GM21528 (cell line): ENCODE measurements around the gene TMEM59.

ENCODE experiments used
- ATAC-seq: cut with Tn5 transposase; IDR thresholded peaks from one replicate; pipeline ENCODE4 v1.9.1; 2021; ENCODE audit warnings: mild to moderate bottlenecking, moderate library complexity; ENCODE audit not compliant: unreplicated experiment, low FRiP score

TMEM59 gene

GRCh38 chr1:53992085-53992874 lies 60.7 kb downstream of the TMEM59 start:
- ATAC-seq, result no peak

GRCh38 chr1:53987880-53988279 lies 65.1 kb downstream of the TMEM59 start:
- no peak for ATAC-seq

DNA sequence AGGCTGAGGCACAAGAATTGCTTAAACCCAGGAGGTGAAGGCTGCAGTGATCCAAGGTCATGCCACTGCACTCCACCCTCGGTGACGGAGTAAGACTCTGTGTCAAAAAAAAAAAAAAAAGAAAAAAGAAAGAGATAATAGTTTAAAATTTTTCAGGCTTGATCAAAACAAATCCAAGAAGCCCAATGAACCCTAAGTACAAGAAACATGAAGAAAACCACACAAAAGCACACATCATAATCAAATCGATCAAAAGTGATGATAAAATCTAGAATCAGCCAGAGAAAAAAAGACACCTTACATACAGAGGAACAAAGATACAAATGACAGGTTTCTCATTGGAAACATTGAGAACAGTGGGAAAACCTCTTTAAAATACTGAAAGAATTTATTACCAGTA lies 66.5 kb downstream of the TMEM59 start:
- no peak for ATAC-seq

GRCh38 chr1:53984726-53985125 lies 68.3 kb downstream of the TMEM59 start:
- ATAC-seq, result no peak

- no peak for ATAC-seq
Observed at GRCh38 chr1:53982763-53983104, 70.3 kb downstream of the TMEM59 start.

DNA sequence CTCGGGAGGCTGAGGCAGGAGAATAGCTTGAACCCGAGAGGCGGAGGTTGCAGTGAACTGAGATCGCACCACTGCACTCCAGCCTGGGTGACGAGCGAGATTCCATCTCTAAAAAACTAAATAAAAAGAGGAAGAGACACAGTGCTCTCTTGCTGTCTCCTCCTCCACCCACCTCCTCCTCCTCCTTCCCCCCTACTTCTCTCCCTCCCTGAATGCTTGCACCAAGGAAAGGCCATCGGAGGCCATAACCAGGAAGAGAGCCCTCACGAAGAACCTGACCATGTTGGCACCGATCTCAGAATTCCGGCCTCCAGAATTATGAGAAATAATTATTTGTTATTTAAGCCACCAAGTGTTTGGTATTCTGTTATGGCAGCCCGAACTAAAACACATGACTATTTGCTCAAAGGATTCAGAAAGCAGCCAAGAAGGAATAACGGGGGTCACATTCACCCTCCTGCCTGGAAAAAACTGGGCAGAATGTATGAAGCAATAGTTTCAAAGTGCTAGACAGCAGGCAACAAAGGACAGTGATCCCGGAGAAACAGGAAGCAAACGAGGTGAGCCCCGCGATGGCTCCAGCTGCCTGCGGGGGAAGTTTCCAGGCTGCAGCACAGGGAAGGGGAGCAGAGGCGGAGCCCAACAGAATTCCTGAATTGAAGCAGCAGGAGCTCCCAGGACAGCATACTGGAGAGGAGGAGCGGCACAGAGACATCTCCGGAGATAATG lies 70.8 kb downstream of the TMEM59 start:
- ATAC-seq, result no peak

GRCh38 chr1:53981220-53981619 lies 71.8 kb downstream of the TMEM59 start:
- ATAC-seq, result no peak

DNA sequence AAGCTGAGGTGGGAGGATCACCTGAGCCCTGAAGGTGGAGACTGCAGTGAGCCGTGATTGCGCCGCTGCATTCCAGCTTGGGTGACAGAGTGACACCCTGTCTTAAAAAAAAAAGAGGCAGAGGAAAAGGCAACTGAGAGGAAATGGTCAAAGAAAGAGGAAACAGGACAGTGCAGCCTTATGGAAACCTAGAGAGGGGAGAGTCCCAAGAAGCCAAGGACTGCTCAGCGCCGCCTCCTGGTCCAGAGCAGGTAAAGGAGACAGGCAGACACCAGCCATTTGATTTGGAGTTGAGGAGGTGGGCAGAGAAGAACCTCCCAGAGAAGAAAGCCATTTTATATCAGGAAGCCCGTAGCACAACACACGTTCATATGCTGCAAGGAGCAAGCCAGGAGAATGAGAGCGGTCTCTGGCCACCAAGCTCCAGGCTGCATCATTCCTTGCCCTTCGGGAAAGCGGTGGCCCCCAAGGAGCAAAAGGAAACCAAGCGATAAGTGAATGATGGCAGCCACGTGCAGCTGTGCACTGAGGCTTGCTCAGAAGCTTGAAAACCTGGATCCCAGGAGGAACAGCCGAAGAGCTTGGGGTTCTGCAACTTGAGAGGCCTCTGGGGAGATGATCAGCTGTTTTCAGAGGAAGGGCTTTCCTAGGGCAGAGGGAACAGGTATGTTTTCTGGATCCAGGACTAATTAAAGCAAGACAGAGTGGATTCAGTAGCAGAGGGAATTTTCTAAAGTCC lies 73.1 kb downstream of the TMEM59 start:
- ATAC-seq, result no peak
